A673 (cell line): ENCODE results near the gene ELL. TPM values are rescaled to one million over a fixed set of nuclear protein-coding genes. Genes with fewer than 3 reads are reported as not detected.

Source experiments
- BruUV-seq: library from RNA; stranded (reverse); fragments of 400-500 nt; replicated peaks from 2 replicates; lab custom pipeline; 2021; lab: Mats Ljungman, UMichigan
- CTCF ChIA-PET: fragments of 300-600 bp; sonication (Branson Sonifier 250); formaldehyde crosslinking; loops from one replicate; lab custom pipeline; 2022; ENCODE audit warnings: antibody characterized with exemption; lab: Charles Lee
- POLR2A ChIA-PET: fragments of 300-600 bp; sonication (Branson Sonifier 250); formaldehyde crosslinking; loops from one replicate; lab custom pipeline; 2022; ENCODE audit warnings: antibody characterized with exemption; ENCODE audit not compliant: low non-redundant PET; lab: Charles Lee
- DNase-seq: peaks from one replicate; pipeline ENCODE4 v3.0.0-alpha.2; 2015; ENCODE audit warnings: low spot score
- H3K27ac ChIP-seq: fragments of 200-600 bp; sonication (generic); 2 replicates; pipeline ENCODE4 v1.5.1; 2016; ENCODE audit warnings: mixed run types, low read depth, mild to moderate bottlenecking, mixed read lengths, antibody characterized with exemption, low read length; ENCODE audit not compliant: poor library complexity, severe bottlenecking
- H3K27me3 ChIP-seq: fragments of 200-600 bp; sonication (generic); replicated peaks from 2 replicates; pipeline ENCODE4 v1.6.1; 2017; ENCODE audit warnings: mixed run types, low read depth, mild to moderate bottlenecking, mixed read lengths, antibody characterized with exemption, low read length; ENCODE audit not compliant: insufficient read depth, poor library complexity
- H3K36me3 ChIP-seq: fragments of 200-600 bp; sonication (generic); 2 replicates; pipeline ENCODE4 v1.6.1; 2016; ENCODE audit warnings: mixed run types, mild to moderate bottlenecking, mixed read lengths, antibody characterized with exemption, low read length; ENCODE audit not compliant: insufficient read depth, poor library complexity, severe bottlenecking
- H3K4me1 ChIP-seq: fragments of 200-600 bp; sonication (generic); 2 replicates; pipeline ENCODE4 v1.6.1; 2017; ENCODE audit warnings: mixed run types, mild to moderate bottlenecking, mixed read lengths, antibody characterized with exemption, low read length; ENCODE audit not compliant: insufficient read depth, poor library complexity, severe bottlenecking
- H3K4me3 ChIP-seq: fragments of 200-600 bp; sonication (generic); 2 replicates; pipeline ENCODE4 v1.5.1; 2016; ENCODE audit warnings: low read depth, mixed run types, mild to moderate bottlenecking, mixed read lengths, low read length; ENCODE audit not compliant: poor library complexity, severe bottlenecking
- H3K9me3 ChIP-seq: fragments of 200-600 bp; sonication (generic); 2 replicates; pipeline ENCODE4 v1.6.1; 2016; ENCODE audit warnings: mixed run types, low read depth, mild to moderate bottlenecking, mixed read lengths, antibody characterized with exemption, low read length; ENCODE audit not compliant: poor library complexity, severe bottlenecking
- CTCF ChIP-seq: fragments of 300-800, 200-600 bp; sonication (generic); conservative IDR thresholded peaks from 2 replicates; pipeline ENCODE4 v1.5.1; 2017; ENCODE audit warnings: low read depth, mild to moderate bottlenecking, antibody characterized with exemption, low read length, moderate library complexity, mixed read lengths
- EZH2 ChIP-seq: fragments of 200-600 bp; sonication (generic); IDR thresholded peaks from 2 replicates; pipeline ENCODE4 v1.6.1; 2017; ENCODE audit warnings: borderline replicate concordance, low read depth, mild to moderate bottlenecking, mixed read lengths, antibody characterized with exemption, low read length; ENCODE audit not compliant: poor library complexity, severe bottlenecking
- intact Hi-C: fragments of 100-400 bp; cut with micrococcal nuclease; formaldehyde crosslinking; loops from one replicate; pipeline ENCODE4 v1.10.0; 2022; ENCODE audit not compliant: unreplicated experiment
- total RNA-seq: library from RNA; stranded (reverse); gene quantifications from 2 replicates; pipeline ENCODE4 v1.2.3, GENCODE V29; 2021

Gene ELL
- total RNA-seq, 1 experiment from 2014 or later, result 16.4 TPM

- Histone ChIP-seq H3K9me3 (no peaks in the 10 kb centered on the region), H3K4me1 (peaks cover 10% of the 10 kb centered on the region), H3K27me3 (no peaks in the 10 kb centered on the region), H3K27ac (no peak overlapping the region), H3K36me3 (peaks cover 25% of the 10 kb centered on the region), H3K4me3 (peak overlapping the region; percentile 56)
- POLR2A ChIA-PET, result interaction anchor here (0.8 kb wide), 1 partner anchor 279 kb away, joined by 12 read pairs; no protein-coding TSS in a partner anchor
- CTCF ChIA-PET, result no interaction called here
- no TSS peak for BruUV-seq
- TF ChIP-seq EZH2 (no peak), CTCF (no peak)
- intact Hi-C loops, result no loop called here
- DNase-seq, result peak; percentile 89
Observed at GRCh38 chr19:18543814-18544475, 22.1 kb upstream of the ELL start.

- BruUV-seq, result no TSS peak
- no peak for TF ChIP-seq EZH2
- no peak for TF ChIP-seq CTCF
- Histone ChIP-seq H3K4me1 (peaks cover 10% of the 10 kb centered on the region), H3K36me3 (peaks cover 29% of the 10 kb centered on the region), H3K27me3 (no peaks in the 10 kb centered on the region), H3K27ac (peak within 1 kb of the TSS; percentile 72), H3K9me3 (no peaks in the 10 kb centered on the region), H3K4me3 (peak within 1 kb of the TSS; percentile 56)
- intact Hi-C loops, result no loop called here
- POLR2A ChIA-PET, result no interaction called here
- CTCF ChIA-PET, result interaction anchor here (0.5 kb wide), 1 partner anchor 15 kb away, joined by 6 read pairs; no protein-coding TSS in a partner anchor
- peak; percentile 94 for DNase-seq
Observed at GRCh38 chr19:18542941-18543813, 21.3 kb upstream of the ELL start, which contains the start of gene FKBP8. FKBP8 (minus strand) TSS chr19:18543573; CDS start chr19:18541970, 1,603 bp downstream.

GRCh38 chr19:18541992-18542940 is 20.4 kb upstream of the ELL start:
- no TSS peak for BruUV-seq
- Histone ChIP-seq H3K9me3 (no peaks in the 10 kb centered on the region), H3K4me3 (peak overlapping the region; percentile 56), H3K27me3 (no peaks in the 10 kb centered on the region), H3K36me3 (peaks cover 39% of the 10 kb centered on the region), H3K27ac (peak overlapping the region; percentile 72), H3K4me1 (peaks cover 10% of the 10 kb centered on the region)
- TF ChIP-seq EZH2, result no peak
- TF ChIP-seq CTCF, result no peak
- no peak for DNase-seq
- ChIA-PET CTCF (no interaction called here), POLR2A (no interaction called here)
- intact Hi-C loops, result no loop called here
